ENCODE measurements around the gene ENPEP.

ENPEP gene

GRCh38 chr4:110602061-110602460 is 126.1 kb downstream of the ENPEP start:
- Mint-ChIP-seq H3K36me3 (ENCODE audit: low read depth) (peaks cover 30% of the 10 kb centered on the region), H3K9me3 (peaks cover 18% of the 10 kb centered on the region), H3K4me1 (no peaks in the 10 kb centered on the region), H3K27ac (no peak overlapping the region), H3K4me3 (no peak overlapping the region), H3K27me3 (ENCODE audit: low read depth) (no peaks in the 10 kb centered on the region)
- TF ChIP-seq, protein P1, sequence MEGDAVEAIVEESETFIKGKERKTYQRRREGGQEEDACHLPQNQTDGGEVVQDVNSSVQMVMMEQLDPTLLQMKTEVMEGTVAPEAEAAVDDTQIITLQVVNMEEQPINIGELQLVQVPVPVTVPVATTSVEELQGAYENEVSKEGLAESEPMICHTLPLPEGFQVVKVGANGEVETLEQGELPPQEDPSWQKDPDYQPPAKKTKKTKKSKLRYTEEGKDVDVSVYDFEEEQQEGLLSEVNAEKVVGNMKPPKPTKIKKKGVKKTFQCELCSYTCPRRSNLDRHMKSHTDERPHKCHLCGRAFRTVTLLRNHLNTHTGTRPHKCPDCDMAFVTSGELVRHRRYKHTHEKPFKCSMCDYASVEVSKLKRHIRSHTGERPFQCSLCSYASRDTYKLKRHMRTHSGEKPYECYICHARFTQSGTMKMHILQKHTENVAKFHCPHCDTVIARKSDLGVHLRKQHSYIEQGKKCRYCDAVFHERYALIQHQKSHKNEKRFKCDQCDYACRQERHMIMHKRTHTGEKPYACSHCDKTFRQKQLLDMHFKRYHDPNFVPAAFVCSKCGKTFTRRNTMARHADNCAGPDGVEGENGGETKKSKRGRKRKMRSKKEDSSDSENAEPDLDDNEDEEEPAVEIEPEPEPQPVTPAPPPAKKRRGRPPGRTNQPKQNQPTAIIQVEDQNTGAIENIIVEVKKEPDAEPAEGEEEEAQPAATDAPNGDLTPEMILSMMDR (IDR thresholded peaks at IDR 0.05; ENCODE audit: unreplicated experiment in 3 of 3): no peak

GRCh38 chr4:110605077-110605476 is 129.1 kb downstream of the ENPEP start:
- no peak overlapping the region for H3K4me3 Mint-ChIP-seq
- H3K4me1 Mint-ChIP-seq: peaks cover 21% of the 10 kb centered on the region
- H3K36me3 Mint-ChIP-seq (ENCODE audit: low read depth): peaks cover 4% of the 10 kb centered on the region
- no peak overlapping the region for H3K27ac Mint-ChIP-seq
- TF ChIP-seq, protein P1 (IDR thresholded peaks at IDR 0.05; ENCODE audit: unreplicated experiment in 3 of 3): no peak
- peaks cover 4% of the 10 kb centered on the region for H3K9me3 Mint-ChIP-seq
- H3K27me3 Mint-ChIP-seq (ENCODE audit: low read depth): peaks cover 6% of the 10 kb centered on the region

DNA sequence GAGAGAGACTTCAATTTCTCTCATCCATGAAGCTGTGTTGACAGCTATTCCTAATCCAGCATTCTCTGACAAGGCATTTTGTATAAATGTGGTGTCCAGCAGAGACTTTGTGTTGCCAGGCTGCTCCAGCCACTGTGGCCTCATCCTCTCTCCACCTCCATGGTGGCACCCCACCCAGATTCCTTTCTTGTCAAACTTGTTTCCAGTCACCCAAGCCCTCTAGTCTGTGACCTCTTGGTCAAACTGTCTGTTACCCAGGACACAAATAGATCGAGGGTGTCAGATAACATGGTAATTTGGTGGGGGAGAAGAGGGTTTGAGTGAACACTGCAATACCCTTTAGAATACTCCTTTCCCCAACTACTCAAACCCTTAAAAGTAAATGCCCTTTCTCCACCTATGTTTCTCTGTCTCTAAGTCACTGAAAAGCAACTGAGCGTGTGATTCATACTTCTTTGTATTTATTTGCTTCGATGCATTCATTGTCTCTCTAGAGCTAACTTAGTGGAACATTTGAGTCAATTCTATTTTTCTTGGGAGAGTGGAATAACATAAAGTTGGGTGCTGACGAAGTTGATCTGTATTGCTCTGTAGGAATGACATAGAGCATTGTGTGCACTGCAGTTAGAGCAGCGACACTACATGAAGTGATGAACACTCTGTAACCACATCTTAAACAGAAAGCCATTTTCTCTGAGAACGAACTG is 133.2 kb downstream of the ENPEP start:
- Mint-ChIP-seq H3K4me3 (no peak overlapping the region), H3K4me1 (peaks cover 29% of the 10 kb centered on the region), H3K27ac (peak overlapping the region; percentile 16 to 95 (median 23)), H3K9me3 (no peaks in the 10 kb centered on the region), H3K27me3 (ENCODE audit: low read depth) (peaks cover 35% of the 10 kb centered on the region), H3K36me3 (ENCODE audit: low read depth) (peaks cover 4% of the 10 kb centered on the region)
- TF ChIP-seq, protein P1 (IDR thresholded peaks at IDR 0.05; ENCODE audit: unreplicated experiment in 3 of 3): no peak

GRCh38 chr4:110610620-110610939 is 134.6 kb downstream of the ENPEP start:
- H3K4me3 Mint-ChIP-seq: peak overlapping the region in 2 of 3 experiments; percentile 74 to 84
- H3K9me3 Mint-ChIP-seq: no peaks in the 10 kb centered on the region
- H3K27ac Mint-ChIP-seq: peak overlapping the region; percentile 83 to 97 (median 95)
- peaks cover 4% of the 10 kb centered on the region for H3K36me3 Mint-ChIP-seq (ENCODE audit: low read depth)
- TF ChIP-seq, protein P1 (IDR thresholded peaks at IDR 0.05; ENCODE audit: unreplicated experiment in 3 of 3): no peak
- peaks cover 29% of the 10 kb centered on the region for H3K4me1 Mint-ChIP-seq
- H3K27me3 Mint-ChIP-seq (ENCODE audit: low read depth): peaks cover 49% of the 10 kb centered on the region

DNA sequence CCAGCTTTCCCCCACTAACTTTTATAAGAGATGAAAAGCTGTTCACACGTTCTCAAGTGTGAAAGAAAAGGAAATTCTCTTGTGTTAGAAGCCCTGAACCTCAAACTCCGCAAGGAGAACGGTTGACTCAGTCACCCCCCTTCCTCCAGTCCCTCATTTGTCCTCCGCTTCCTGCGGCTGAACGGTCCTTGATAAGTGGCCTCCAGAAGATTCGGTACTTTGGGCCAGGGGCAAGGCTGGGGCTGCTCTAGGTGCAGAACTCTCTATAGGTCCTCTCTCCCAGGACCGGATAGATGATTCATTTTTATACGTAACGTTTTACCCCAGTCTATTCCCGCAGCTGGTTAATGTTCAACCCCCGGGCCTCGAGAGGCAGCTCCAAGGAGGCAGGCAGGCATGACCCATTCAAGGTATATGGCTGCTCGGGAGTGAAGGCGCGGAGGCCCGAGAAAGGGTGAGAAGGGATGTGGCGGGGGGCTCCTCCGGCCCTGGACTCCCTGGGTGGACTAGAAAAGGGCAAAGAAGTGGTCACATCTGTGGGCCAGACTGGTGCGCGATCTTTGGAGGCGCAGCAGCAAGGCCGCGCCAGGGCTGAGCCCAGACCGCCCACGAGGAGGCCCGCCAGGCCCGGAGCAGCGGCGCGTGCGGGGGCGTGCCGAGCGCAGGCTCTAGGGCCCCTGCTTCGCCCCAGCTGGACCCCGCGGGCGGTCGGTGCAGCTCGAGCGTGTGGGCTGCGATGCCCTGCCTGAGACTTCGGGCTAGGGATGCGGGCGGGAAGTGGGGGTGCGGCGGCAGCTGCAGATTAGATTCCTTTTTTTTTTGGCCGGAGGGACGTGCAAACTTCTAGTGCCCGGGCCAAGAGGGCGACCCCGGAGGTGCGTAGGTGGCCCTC is 135.2 kb downstream of the ENPEP start:
- H3K36me3 Mint-ChIP-seq (ENCODE audit: low read depth): peaks cover 4% of the 10 kb centered on the region
- peak overlapping the region; percentile 74 to 84 (median 78) for H3K4me3 Mint-ChIP-seq
- H3K27me3 Mint-ChIP-seq (ENCODE audit: low read depth): peaks cover 55% of the 10 kb centered on the region
- peaks cover 33% of the 10 kb centered on the region for H3K4me1 Mint-ChIP-seq
- H3K9me3 Mint-ChIP-seq: no peaks in the 10 kb centered on the region
- TF ChIP-seq, protein P1 (IDR thresholded peaks at IDR 0.05; ENCODE audit: unreplicated experiment in 3 of 3): no peak
- peak overlapping the region; percentile 83 to 97 (median 95) for H3K27ac Mint-ChIP-seq

All from nephron (organoid).